HG03575 (cell line): ENCODE results near the gene CHRNB4.

Experiments
- ATAC-seq: cut with Tn5 transposase; IDR thresholded peaks from one replicate; pipeline ENCODE4 v1.9.1; 2021; ENCODE audit not compliant: unreplicated experiment, insufficient number of reproducible peaks, low FRiP score; ENCODE audit errors: extremely low read depth

The CHRNB4 gene

DNA sequence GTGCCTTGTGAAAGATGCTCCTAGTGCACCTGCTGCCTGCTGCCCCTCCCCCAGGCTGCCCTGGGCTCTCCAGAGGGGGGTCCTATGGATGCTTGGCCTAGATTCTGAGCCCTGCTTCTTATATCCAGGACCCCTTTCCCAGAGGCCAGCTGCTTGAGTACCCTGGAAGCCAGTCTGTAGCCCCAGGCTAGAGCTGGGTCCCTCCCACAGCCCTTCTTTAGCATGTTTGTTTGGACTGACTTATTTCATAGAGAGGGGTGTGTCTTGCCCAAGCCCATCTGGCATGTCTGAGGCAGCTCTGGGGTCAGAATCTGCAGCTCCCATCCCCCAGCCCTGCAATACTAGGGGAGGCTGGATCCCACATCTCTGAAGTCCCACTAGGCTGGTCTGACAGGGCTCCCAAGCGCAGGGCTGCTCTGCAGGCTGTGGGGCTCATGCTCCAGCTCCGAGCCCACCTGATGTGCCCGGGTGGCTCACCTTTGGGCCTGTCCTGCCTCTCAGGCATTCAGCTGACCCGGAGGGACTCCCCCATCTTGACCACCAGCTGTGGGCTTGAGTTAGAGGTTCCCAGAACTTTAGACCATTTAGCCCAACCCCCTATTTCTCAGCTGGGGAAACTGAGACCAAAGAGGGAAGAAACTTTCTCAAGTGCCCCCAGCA lies 3.1 kb downstream of the CHRNB4 start:
- ATAC-seq, result no peak

- ATAC-seq, result no peak
Measured at GRCh38 chr15:78636378-78636859, 4.6 kb downstream of the CHRNB4 start.

DNA sequence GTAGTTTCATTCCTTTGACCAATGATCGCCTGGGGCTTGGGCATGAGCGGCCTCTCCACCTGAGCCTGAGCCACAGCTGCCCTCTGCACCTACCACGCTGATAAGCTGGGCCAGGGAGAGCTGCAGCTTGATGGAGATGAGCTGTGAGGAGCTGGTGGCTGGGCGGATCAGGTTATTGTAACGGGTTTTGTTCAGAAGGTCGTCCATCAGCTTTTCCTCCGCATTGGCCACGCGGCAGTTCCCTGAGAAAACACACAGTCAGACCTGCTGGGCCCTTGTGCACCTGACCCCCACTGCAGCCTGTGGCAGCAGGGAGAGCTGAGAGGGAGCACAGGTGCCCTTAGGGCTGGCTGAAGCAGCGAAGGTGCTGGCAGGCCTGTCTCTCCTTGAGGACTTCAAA lies 5.7 kb downstream of the CHRNB4 start:
- no peak for ATAC-seq

DNA sequence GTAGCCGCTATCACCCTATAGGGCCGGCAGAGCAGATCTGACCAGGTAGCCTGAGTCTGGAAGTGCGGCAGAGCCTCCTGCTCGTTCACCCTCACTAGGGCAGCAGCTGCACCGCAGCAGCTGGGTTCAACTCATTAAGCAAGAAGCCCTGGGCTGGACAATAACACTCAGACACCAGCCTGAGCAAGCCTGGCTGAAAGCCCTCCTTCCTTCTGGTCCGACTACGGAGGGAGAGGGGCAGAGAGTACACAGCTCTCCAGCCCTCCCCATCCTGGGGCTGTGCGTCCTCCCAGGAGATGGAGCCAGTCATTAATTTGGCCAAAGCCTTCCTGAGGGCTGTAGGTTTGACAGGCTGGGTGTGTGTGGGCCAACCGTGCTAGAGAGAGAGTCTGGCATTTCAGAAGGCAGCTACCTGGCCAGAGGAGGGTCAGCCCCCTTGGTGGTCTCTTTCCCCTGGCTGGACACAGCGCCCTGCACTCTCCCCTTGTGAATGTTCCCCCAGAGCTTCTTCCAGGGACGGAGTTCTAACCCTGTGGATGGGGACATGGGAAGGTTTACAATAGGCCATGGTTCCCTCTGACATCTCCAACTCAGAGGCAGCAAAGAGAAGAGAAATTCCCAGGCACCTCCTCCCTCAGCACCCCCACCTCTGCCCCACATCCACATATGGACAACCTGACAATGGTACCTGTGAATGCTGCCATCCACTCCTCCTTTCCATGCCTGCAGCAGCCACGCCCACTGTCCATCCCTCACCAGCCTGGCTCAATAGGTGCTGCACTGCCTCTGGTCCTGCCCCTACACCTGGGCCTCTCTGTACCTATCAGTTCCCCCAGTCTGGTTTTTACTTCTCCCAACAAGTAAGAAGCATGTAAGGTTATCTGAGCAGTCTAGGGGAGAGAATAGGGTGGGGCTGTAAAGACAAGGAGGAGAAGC lies 6.5 kb downstream of the CHRNB4 start:
- ATAC-seq, result no peak

- ATAC-seq, result no peak
Measured at GRCh38 chr15:78633348-78633747, 7.7 kb downstream of the CHRNB4 start.

DNA sequence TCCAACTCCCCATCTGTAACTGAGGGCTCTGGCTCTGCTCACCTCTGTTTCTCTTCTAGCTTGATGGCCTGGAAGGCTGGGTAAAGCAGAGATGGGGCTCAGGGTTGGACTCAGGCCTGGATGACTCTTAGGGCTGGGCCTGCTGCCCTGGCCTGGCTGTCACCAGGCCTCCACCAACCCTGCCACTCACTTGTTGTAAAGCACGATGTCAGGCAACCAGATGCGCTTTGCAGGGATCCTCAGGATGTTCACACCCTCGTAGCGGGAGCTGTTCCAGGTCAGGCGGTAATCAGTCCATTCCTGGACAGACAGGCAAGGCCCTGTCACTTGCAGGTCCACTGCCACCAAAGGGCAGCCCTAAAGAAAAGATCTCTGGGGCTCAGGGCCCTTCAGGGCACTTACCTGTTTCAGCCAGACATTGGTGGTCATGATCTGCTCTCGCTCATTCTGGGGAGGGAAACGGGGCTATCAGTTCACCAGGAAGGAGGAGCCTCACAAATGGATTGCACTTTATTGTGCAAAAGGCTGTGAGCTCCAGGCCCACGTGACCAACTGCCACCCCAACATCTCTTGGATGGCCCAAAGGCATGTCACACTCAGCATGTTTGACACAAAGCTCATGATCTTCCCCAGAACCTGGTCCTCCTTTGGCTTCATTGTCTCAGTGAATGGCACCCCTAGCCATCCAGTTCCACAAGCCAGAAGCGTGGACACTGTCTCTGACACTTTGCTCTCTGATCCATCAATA lies 9.9 kb downstream of the CHRNB4 start:
- ATAC-seq, result no peak

- no peak for ATAC-seq
Measured at GRCh38 chr15:78629716-78630065, 11.3 kb downstream of the CHRNB4 start.

DNA sequence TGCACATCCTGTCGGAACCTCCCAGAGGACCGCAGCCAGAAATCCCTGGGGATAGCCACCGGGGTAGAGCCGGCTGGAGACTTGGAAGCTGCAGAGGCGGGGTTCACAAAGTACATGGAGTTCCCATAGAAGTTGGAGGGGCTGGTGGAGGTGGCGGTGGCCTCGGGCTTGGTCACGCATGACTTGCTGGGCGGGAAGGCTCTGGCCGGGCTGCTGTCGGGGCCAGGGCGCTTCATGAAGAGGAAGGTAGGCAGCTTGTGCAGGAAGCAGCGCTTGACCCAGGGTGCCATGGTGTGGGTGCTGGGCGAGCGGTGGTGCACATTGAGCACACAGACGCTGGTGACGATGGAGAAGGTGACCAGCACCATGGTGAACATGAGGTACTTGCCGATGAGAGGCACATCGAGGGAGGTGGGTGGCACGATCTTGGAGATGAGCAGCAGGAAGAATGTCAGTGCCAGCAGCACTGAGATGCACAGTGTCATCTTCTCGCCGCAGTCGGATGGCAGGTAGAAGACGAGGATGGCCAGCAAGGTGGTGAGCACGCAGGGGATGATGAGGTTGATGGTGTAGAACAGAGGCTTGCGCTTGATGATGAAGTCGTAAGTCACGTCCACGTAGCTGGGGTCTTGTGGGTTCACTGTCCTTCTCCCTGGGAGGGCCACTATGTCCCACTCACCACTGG lies 11.8 kb downstream of the CHRNB4 start:
- no peak for ATAC-seq

GRCh38 chr15:78628227-78628626 lies 12.8 kb downstream of the CHRNB4 start:
- ATAC-seq, result no peak

GRCh38 chr15:78627348-78627747 lies 13.7 kb downstream of the CHRNB4 start:
- ATAC-seq, result no peak

- no peak for ATAC-seq
Measured at GRCh38 chr15:78626381-78626995, 14.5 kb downstream of the CHRNB4 start.

GRCh38 chr15:78625606-78626280 lies 15.3 kb downstream of the CHRNB4 start:
- ATAC-seq, result no peak

GRCh38 chr15:78624651-78625590 lies 16.1 kb downstream of the CHRNB4 start:
- ATAC-seq, result no peak

DNA sequence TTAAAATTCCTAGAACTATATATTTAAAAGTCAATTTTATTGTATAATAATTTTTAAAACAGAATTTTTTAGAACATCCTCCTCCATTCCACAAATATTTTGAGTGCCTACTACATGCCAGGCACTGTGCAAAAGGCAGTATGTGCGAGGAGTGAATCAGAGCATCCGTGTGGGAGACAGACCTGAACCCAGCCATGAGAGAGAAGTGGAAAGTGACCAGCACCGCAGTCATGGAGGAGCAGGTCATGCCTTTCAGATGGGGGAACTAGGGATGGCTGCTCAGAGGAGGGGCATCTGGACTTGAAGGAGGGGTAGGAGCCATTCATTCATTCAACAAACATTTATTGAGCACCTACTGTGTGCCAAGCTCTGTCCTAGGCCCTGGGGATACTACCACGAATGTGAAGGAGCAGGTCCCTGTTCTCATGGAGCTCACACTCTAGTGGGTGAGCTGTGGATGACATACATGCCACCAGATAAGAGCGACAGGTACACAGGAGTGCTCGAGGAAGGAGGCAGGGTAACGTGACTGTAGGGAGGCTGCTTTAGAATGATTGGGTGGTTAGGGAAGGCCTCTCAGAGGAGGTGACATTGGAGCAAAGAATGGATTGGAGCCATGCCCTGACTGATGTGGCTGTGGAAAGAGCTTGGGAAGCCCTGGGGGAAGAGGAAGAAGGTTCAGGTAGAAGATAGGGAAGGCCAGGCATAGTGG lies 17.1 kb downstream of the CHRNB4 start:
- no peak for ATAC-seq

DNA sequence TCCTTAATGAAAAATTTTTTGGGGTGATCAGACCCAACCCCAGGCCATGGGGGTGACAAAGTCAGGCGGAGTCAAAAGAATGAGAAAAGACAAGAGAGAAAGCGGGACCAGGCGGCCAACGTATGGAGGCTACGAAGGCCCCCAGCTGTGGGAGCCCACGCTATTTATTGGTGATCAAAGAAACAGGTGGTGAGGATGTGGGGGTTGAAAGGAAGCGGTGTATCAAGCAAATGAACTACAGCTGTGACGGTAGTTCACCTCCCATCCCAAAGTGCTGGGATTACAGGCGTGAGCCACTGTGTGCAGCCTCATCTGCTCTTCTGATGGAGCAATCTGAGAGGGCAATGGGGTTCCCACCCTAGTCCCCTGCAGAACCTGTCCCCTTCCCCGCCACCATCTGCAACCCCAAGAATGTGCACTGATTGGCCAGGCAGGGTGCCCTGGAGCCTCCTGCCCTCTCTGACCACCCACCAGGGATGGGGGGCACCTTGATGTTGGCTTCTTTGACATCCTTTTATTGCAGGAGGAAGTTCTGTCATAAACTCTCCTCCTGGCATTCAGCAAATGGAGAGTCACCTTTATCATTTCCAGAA lies 19.1 kb downstream of the CHRNB4 start:
- ATAC-seq, result no peak
